ENCODE data around the gene WDR44. TPM values are rescaled to one million over a fixed set of nuclear protein-coding genes. Genes with fewer than 3 reads are reported as not detected.
"Not testable (repeated sequence)": the region's sequence is repeated elsewhere in the genome, so short reads cannot be mapped to it uniquely, and the experiment has no call there.

The WDR44 gene
- total RNA-seq, 1 experiment from 2014 or later: 16.2 TPM

GRCh38 chrX:118474586-118474985, 128.7 kb downstream of the WDR44 start:
- TF ChIP-seq EZH2 (IDR thresholded peaks at IDR 0.05; ENCODE audit: low read length, unreplicated experiment): no peak
- no peak for TF ChIP-seq EZH2phosphoT487 (IDR thresholded peaks at IDR 0.05; ENCODE audit: borderline replicate concordance, low read length)
- no peak for TF ChIP-seq CTCF (conservative IDR thresholded peaks at IDR 0.05; ENCODE audit: low read depth, low read length)
- Histone ChIP-seq H3K27me3 (ENCODE audit: low read length) (no peaks in the 10 kb centered on the region), H3K9me3 (ENCODE audit: low read length) (no peaks in the 10 kb centered on the region), H3F3A (ENCODE audit: low read length, unreplicated experiment) (no peaks in the 10 kb centered on the region), H3K9me2 (replicated peaks; ENCODE audit: low read length) (no peaks in the 10 kb centered on the region), H3K9ac (ENCODE audit: low read length) (no peak overlapping the region), H4K20me1 (ENCODE audit: low read length) (no peaks in the 10 kb centered on the region), H3K4me1 (ENCODE audit: insufficient read depth, low read length) (no peaks in the 10 kb centered on the region), H3K36me3 (ENCODE audit: low read depth, low read length) (no peaks in the 10 kb centered on the region), H3K4me2 (ENCODE audit: low read length) (no peak overlapping the region), H3K4me3 (ENCODE audit: low read length) (no peak overlapping the region), H3K27ac (ENCODE audit: low read length) (no peak overlapping the region), H2AFZ (ENCODE audit: low read length) (no peak overlapping the region), H3K79me2 (ENCODE audit: low read length) (no peaks in the 10 kb centered on the region)
- CTCF ChIA-PET: no interaction called here
- no peak for ATAC-seq
- intact Hi-C loops (cut with micrococcal nuclease): no loop called here
- POLR2A ChIA-PET (ENCODE audit: unreplicated experiment): interaction anchor here (0.5 kb wide), 1 partner anchor 262 kb away, joined by 3 read pairs; no protein-coding TSS in a partner anchor
- no TSS peak for BruUV-seq (replicated peaks)
- DNase-seq: no peak

- Histone ChIP-seq H3K27ac (ENCODE audit: low read length) (no peak overlapping the region), H3K9me2 (replicated peaks; ENCODE audit: low read length) (no peaks in the 10 kb centered on the region), H3K27me3 (ENCODE audit: low read length) (no peaks in the 10 kb centered on the region), H3K4me3 (ENCODE audit: low read length) (no peak overlapping the region), H4K20me1 (ENCODE audit: low read length) (no peaks in the 10 kb centered on the region), H3K36me3 (ENCODE audit: low read depth, low read length) (no peaks in the 10 kb centered on the region), H2AFZ (ENCODE audit: low read length) (no peak overlapping the region), H3K4me2 (ENCODE audit: low read length) (no peak overlapping the region), H3F3A (ENCODE audit: low read length, unreplicated experiment) (no peaks in the 10 kb centered on the region), H3K4me1 (ENCODE audit: insufficient read depth, low read length) (no peaks in the 10 kb centered on the region), H3K9ac (ENCODE audit: low read length) (no peak overlapping the region), H3K9me3 (ENCODE audit: low read length) (no peaks in the 10 kb centered on the region), H3K79me2 (ENCODE audit: low read length) (no peaks in the 10 kb centered on the region)
- TF ChIP-seq CTCF (conservative IDR thresholded peaks at IDR 0.05; ENCODE audit: low read depth, low read length): no peak
- TF ChIP-seq EZH2 (IDR thresholded peaks at IDR 0.05; ENCODE audit: low read length, unreplicated experiment): no peak
- TF ChIP-seq EZH2phosphoT487 (IDR thresholded peaks at IDR 0.05; ENCODE audit: borderline replicate concordance, low read length): no peak
- no peak for DNase-seq
- BruUV-seq (replicated peaks): no TSS peak
- POLR2A ChIA-PET (ENCODE audit: unreplicated experiment): no interaction called here
- ATAC-seq: no peak
- CTCF ChIA-PET: no interaction called here
- intact Hi-C loops (cut with micrococcal nuclease): no loop called here
Observed at GRCh38 chrX:118475903-118476302, 130.0 kb downstream of the WDR44 start.

GRCh38 chrX:118480172-118480571, 134.3 kb downstream of the WDR44 start:
- intact Hi-C loops (cut with micrococcal nuclease): no loop called here
- Histone ChIP-seq H3K79me2 (ENCODE audit: low read length) (no peaks in the 10 kb centered on the region), H3K4me1 (ENCODE audit: insufficient read depth, low read length) (peaks cover 7% of the 10 kb centered on the region), H3K4me2 (ENCODE audit: low read length) (no peak overlapping the region), H3K9me2 (replicated peaks; ENCODE audit: low read length) (no peaks in the 10 kb centered on the region), H3K27me3 (ENCODE audit: low read length) (no peaks in the 10 kb centered on the region), H3K27ac (ENCODE audit: low read length) (no peak overlapping the region), H3K9me3 (ENCODE audit: low read length) (no peaks in the 10 kb centered on the region), H3K9ac (ENCODE audit: low read length) (no peak overlapping the region), H4K20me1 (ENCODE audit: low read length) (no peaks in the 10 kb centered on the region), H3F3A (ENCODE audit: low read length, unreplicated experiment) (no peaks in the 10 kb centered on the region), H2AFZ (ENCODE audit: low read length) (no peak overlapping the region), H3K36me3 (ENCODE audit: low read depth, low read length) (no peaks in the 10 kb centered on the region), H3K4me3 (ENCODE audit: low read length) (no peak overlapping the region)
- no TSS peak for BruUV-seq (replicated peaks)
- TF ChIP-seq EZH2 (IDR thresholded peaks at IDR 0.05; ENCODE audit: low read length, unreplicated experiment) (no peak), CTCF (conservative IDR thresholded peaks at IDR 0.05; ENCODE audit: low read depth, low read length) (no peak), EZH2phosphoT487 (IDR thresholded peaks at IDR 0.05; ENCODE audit: borderline replicate concordance, low read length) (no peak)
- CTCF ChIA-PET: no interaction called here
- ATAC-seq (no peak; the same call in 1 of the 2 replicates), DNase-seq (no peak)
- POLR2A ChIA-PET (ENCODE audit: unreplicated experiment): no interaction called here

GRCh38 chrX:118482384-118482783, 136.5 kb downstream of the WDR44 start:
- H2AFZ ChIP-seq (ENCODE audit: low read length); H3K36me3 ChIP-seq (ENCODE audit: low read depth, low read length); H3K27me3 ChIP-seq (ENCODE audit: low read length); H3K9me2 ChIP-seq (replicated peaks; ENCODE audit: low read length); DNase-seq; CTCF ChIA-PET; intact Hi-C loops (cut with micrococcal nuclease); H4K20me1 ChIP-seq (ENCODE audit: low read length); BruUV-seq (replicated peaks); ATAC-seq; H3F3A ChIP-seq (ENCODE audit: low read length, unreplicated experiment); H3K9me3 ChIP-seq (ENCODE audit: low read length); H3K79me2 ChIP-seq (ENCODE audit: low read length); H3K4me2 ChIP-seq (ENCODE audit: low read length); H3K4me3 ChIP-seq (ENCODE audit: low read length); H3K4me1 ChIP-seq (ENCODE audit: insufficient read depth, low read length); H3K9ac ChIP-seq (ENCODE audit: low read length); H3K27ac ChIP-seq (ENCODE audit: low read length): not testable (repeated sequence)
- POLR2A ChIA-PET (ENCODE audit: unreplicated experiment): interaction anchor here (0.6 kb wide), 1 partner anchor 34 kb away, joined by 5 read pairs; no protein-coding TSS in a partner anchor

Data from PC-3 (cell line).